SK-N-MC (cell line): ENCODE measurements around the gene EXPH5.

ENCODE experiments used
- EZH2 ChIP-seq: fragments of 200-600 bp; sonication (generic); IDR thresholded peaks from one replicate; pipeline ENCODE4 v1.6.1; 2017; ENCODE audit warnings: antibody characterized with exemption
- POLR2AphosphoS5 ChIP-seq: IDR thresholded peaks from 2 replicates; pipeline ENCODE4 v1.6.1; 2012; ENCODE audit warnings: mild to moderate bottlenecking, low read depth, low read length, borderline replicate concordance

DNA sequence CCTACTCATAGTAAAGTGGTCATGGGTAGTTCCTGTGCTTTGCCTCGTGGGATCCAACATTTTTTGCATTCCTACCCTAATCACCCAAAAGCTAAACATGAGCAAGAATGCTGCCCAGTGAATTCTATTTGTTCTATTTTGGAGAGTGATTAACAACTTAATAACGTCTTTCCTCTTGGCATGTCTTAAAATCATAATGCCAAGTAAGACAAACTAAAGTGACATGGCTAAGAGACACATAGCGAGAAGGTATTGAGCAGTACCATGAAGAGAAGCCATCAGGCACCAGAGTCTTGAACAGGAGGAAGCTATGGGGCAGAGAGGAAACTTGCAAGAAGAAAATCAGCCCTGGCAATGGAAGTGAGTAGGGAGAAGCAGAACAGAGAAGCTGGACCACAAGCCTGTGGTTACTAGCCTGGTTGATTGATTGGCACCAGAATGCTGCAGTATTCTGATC is 32.0 kb downstream of the EXPH5 start:
- no peak for TF ChIP-seq POLR2AphosphoS5
- no peak for TF ChIP-seq EZH2
